Measurements from ENCODE around the gene SMARCD2.

The SMARCD2 gene

GRCh38 chr17:63824362-63824761, 18.1 kb downstream of the SMARCD2 start:
- TF ChIP-seq REST (IDR thresholded peaks at IDR 0.05; ENCODE audit: low read depth) (no peak), USF1 (IDR thresholded peaks at IDR 0.05) (no peak), RAD21 (IDR thresholded peaks at IDR 0.05; ENCODE audit: low read depth) (no peak), FOXM1 (IDR thresholded peaks at IDR 0.05; ENCODE audit: borderline replicate concordance, low read depth) (no peak), CREB1 (IDR thresholded peaks at IDR 0.05; ENCODE audit: low read depth) (no peak), EP300 (IDR thresholded peaks at IDR 0.05; ENCODE audit: borderline replicate concordance) (no peak), ZBTB7A (IDR thresholded peaks at IDR 0.05; ENCODE audit: low read depth) (no peak), EGR1 (IDR thresholded peaks at IDR 0.05) (no peak), TAF1 (IDR thresholded peaks at IDR 0.05; ENCODE audit: low read depth) (no peak), YY1 (IDR thresholded peaks at IDR 0.05; ENCODE audit: low read depth) (no peak)

GRCh38 chr17:63823659-63824331, 18.7 kb downstream of the SMARCD2 start:
- TF ChIP-seq TCF12 (IDR thresholded peaks at IDR 0.05; ENCODE audit: low read depth) (no peak), TAF1 (IDR thresholded peaks at IDR 0.05; ENCODE audit: low read depth) (no peak), MAX (IDR thresholded peaks at IDR 0.05) (no peak), USF1 (IDR thresholded peaks at IDR 0.05) (no peak), YY1 (IDR thresholded peaks at IDR 0.05; ENCODE audit: low read depth) (no peak), CREB1 (IDR thresholded peaks at IDR 0.05; ENCODE audit: low read depth) (no peak), FOXM1 (IDR thresholded peaks at IDR 0.05; ENCODE audit: borderline replicate concordance, low read depth) (no peak)

GRCh38 chr17:63822537-63822936, 19.9 kb downstream of the SMARCD2 start:
- no peak for TF ChIP-seq TEAD4 (IDR thresholded peaks at IDR 0.05)
- no peak for TF ChIP-seq MAX (IDR thresholded peaks at IDR 0.05)
- no peak for TF ChIP-seq EP300 (IDR thresholded peaks at IDR 0.05; ENCODE audit: borderline replicate concordance)
- TF ChIP-seq YY1 (IDR thresholded peaks at IDR 0.05; ENCODE audit: low read depth) = no peak
- no peak for TF ChIP-seq ZBTB7A (IDR thresholded peaks at IDR 0.05; ENCODE audit: low read depth)
- TF ChIP-seq REST (IDR thresholded peaks at IDR 0.05; ENCODE audit: low read depth) = no peak
- TF ChIP-seq NFIC (IDR thresholded peaks at IDR 0.05) = no peak
- TF ChIP-seq RAD21 (IDR thresholded peaks at IDR 0.05; ENCODE audit: low read depth) = no peak
- no peak for TF ChIP-seq TCF12 (IDR thresholded peaks at IDR 0.05; ENCODE audit: low read depth)
- no peak for TF ChIP-seq FOXM1 (IDR thresholded peaks at IDR 0.05; ENCODE audit: borderline replicate concordance, low read depth)
- TF ChIP-seq EGR1 (IDR thresholded peaks at IDR 0.05) = no peak
- no peak for TF ChIP-seq TAF1 (IDR thresholded peaks at IDR 0.05; ENCODE audit: low read depth)

GRCh38 chr17:63821804-63822203, 20.7 kb downstream of the SMARCD2 start:
- TF ChIP-seq TAF1 (IDR thresholded peaks at IDR 0.05; ENCODE audit: low read depth) (no peak), TEAD4 (IDR thresholded peaks at IDR 0.05) (no peak), TCF12 (IDR thresholded peaks at IDR 0.05; ENCODE audit: low read depth) (no peak), YY1 (IDR thresholded peaks at IDR 0.05; ENCODE audit: low read depth) (no peak), USF1 (IDR thresholded peaks at IDR 0.05) (no peak), CREB1 (IDR thresholded peaks at IDR 0.05; ENCODE audit: low read depth) (no peak), FOXM1 (IDR thresholded peaks at IDR 0.05; ENCODE audit: borderline replicate concordance, low read depth) (no peak), ZBTB7A (IDR thresholded peaks at IDR 0.05; ENCODE audit: low read depth) (no peak), NFIC (IDR thresholded peaks at IDR 0.05) (no peak), EGR1 (IDR thresholded peaks at IDR 0.05) (no peak), RAD21 (IDR thresholded peaks at IDR 0.05; ENCODE audit: low read depth) (no peak), REST (IDR thresholded peaks at IDR 0.05; ENCODE audit: low read depth) (no peak), CEBPB (IDR thresholded peaks at IDR 0.05) (no peak), EP300 (IDR thresholded peaks at IDR 0.05; ENCODE audit: borderline replicate concordance) (no peak)

All from Ishikawa (cell line).